Esophagus muscularis mucosa (tissue), 4 donors: ENCODE results near the gene TMPRSS2.

Experiments
- EP300 ChIP-seq: sonication (generic); formaldehyde crosslinking; IDR thresholded peaks from one replicate; pipeline ENCODE4 v1.6.1; 2017; ENCODE audit warnings: antibody characterized with exemption
- POLR2A ChIP-seq: fragments of 450-650 bp; IDR thresholded peaks from one replicate; pipeline ENCODE4 v1.6.1; 2017; ENCODE audit warnings: antibody characterized with exemption, moderate library complexity, mild to moderate bottlenecking, low read depth
- POLR2AphosphoS5 ChIP-seq, 2 donors: sonication (generic); formaldehyde crosslinking; IDR thresholded peaks; one replicate each; pipeline ENCODE4 v1.6.1; 2017; ENCODE audit warnings: antibody characterized with exemption in 2 of 2
- TF ChIP-seq, protein P1 (sequence below), 3 experiments: fragments of 200-600 bp in 2 of 3; fragments of 450-650 bp in 1 of 3; sonication (generic) in 2 of 3; IDR thresholded peaks; one replicate each; pipeline ENCODE4 v1.5.1; 2017 to 2019; ENCODE audit warnings: antibody characterized with exemption in 3 of 3, mild to moderate bottlenecking in 2 of 3, moderate library complexity in 1 of 3

DNA sequence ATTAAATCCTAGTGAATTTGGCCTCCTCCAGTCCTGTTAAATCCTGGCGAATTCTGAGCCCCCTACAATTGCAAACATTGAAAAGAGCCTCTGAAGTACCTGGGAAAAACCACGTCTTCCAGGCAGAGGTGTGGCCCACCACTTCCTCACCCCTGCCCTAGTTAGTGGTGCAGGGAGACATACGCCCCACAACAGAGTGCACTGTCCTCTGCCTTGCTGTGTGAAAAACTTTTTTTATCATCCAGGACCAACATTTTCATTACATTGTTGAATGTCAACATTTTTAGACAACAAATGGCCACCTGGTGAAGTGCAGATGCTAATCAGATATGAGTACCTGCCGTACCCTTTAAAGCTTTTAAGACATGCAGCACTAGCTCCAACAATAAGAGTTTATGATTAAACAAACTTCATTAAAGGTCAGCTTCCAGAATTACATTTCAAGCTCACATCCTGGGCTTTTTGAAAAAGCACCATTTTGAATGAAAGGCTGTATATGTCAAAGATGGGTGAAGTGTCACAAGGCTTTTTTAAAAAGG is 13.6 kb upstream of the TMPRSS2 start:
- no peak for TF ChIP-seq POLR2AphosphoS5 (IDR thresholded peaks at IDR 0.05)
- TF ChIP-seq, protein P1, sequence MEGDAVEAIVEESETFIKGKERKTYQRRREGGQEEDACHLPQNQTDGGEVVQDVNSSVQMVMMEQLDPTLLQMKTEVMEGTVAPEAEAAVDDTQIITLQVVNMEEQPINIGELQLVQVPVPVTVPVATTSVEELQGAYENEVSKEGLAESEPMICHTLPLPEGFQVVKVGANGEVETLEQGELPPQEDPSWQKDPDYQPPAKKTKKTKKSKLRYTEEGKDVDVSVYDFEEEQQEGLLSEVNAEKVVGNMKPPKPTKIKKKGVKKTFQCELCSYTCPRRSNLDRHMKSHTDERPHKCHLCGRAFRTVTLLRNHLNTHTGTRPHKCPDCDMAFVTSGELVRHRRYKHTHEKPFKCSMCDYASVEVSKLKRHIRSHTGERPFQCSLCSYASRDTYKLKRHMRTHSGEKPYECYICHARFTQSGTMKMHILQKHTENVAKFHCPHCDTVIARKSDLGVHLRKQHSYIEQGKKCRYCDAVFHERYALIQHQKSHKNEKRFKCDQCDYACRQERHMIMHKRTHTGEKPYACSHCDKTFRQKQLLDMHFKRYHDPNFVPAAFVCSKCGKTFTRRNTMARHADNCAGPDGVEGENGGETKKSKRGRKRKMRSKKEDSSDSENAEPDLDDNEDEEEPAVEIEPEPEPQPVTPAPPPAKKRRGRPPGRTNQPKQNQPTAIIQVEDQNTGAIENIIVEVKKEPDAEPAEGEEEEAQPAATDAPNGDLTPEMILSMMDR (IDR thresholded peaks at IDR 0.05), result no peak
- TF ChIP-seq POLR2A, result no peak
- TF ChIP-seq EP300, result no peak
